HCT116 (cell line): Measurements from ENCODE around the gene TESPA1. TPM values are rescaled to one million over a fixed set of nuclear protein-coding genes. Genes with fewer than 3 reads are reported as not detected.
"Not testable (repeated sequence)": the region's sequence is repeated elsewhere in the genome, so short reads cannot be mapped to it uniquely, and the experiment has no call there.

Experiments used
- ATAC-seq: fragments of 200-7000 bp; cut with Tn5 transposase; 2 replicates; pipeline ENCODE4 v1.9.1; 2020; ENCODE audit warnings: mild to moderate bottlenecking, moderate library complexity
- BruUV-seq: library from RNA; stranded (reverse); fragments of 400-500 nt; replicated peaks from 2 replicates; lab custom pipeline; 2021; lab: Mats Ljungman, UMichigan
- CTCF ChIA-PET: fragments of 300-600 bp; sonication (Branson Sonifier 250); formaldehyde crosslinking; loops from one replicate; lab custom pipeline; 2021; ENCODE audit warnings: antibody characterized with exemption; lab: Charles Lee
- POLR2A ChIA-PET: fragments of 300-600, 350-600 bp; sonication (Branson Sonifier 250); formaldehyde crosslinking; loops from one replicate; lab custom pipeline; 2021; ENCODE audit warnings: antibody characterized with exemption; lab: Charles Lee
- RAD21 ChIA-PET, 2 experiments: fragments of 300-600 bp; sonication (Branson Sonifier 250); formaldehyde crosslinking; loops; one replicate each; lab custom pipeline; 2023; ENCODE audit warnings: low total read pairs in 2 of 2; ENCODE audit not compliant: uncharacterized antibody in 2 of 2, unreplicated experiment in 2 of 2, low non-redundant PET in 1 of 2; lab: Charles Lee
- DNase-seq: peaks from one replicate; pipeline ENCODE4 v3.0.0-alpha.2; 2010; ENCODE audit warnings: low read depth, low spot score
- H2AFZ ChIP-seq: fragments of 200-600 bp; shearing (Covaris generic), sonication (generic); 2 replicates; pipeline ENCODE4 v1.6.1; 2017; ENCODE audit warnings: low read depth, mixed run types, mixed read lengths, antibody characterized with exemption, low read length; ENCODE audit not compliant: poor library complexity, severe bottlenecking
- H3K27ac ChIP-seq: 2 replicates; pipeline ENCODE4 v1.5.1; 2012; ENCODE audit warnings: low read depth, low read length
- H3K27me3 ChIP-seq: fragments of 200-600 bp; sonication (generic); 2 replicates; pipeline ENCODE4 v1.6.1; 2016; ENCODE audit warnings: mixed run types, low read length, mixed read lengths; ENCODE audit not compliant: insufficient read depth
- H3K36me3 ChIP-seq, 2 experiments: fragments of 200-500 bp in 1 of 2; fragments of 200-600 bp in 1 of 2; sonication (Bioruptor generic) in 1 of 2; sonication (generic) in 1 of 2; 2 replicates each; pipeline versions ENCODE4 v1.5.1 to v1.6.1; 2014 to 2016; ENCODE audit warnings: low read length in 2 of 2, inconsistent platforms in 1 of 2, mixed read lengths in 1 of 2, mixed run types in 1 of 2; ENCODE audit not compliant: insufficient read depth in 2 of 2, control insufficient read depth in 1 of 2
- H3K4me1 ChIP-seq, 2 experiments: fragments of 200-600 bp in 1 of 2; sonication (generic) in 1 of 2; 2 replicates each; pipeline versions ENCODE4 v1.5.1 to v1.6.1; 2012 to 2017; ENCODE audit warnings: low read length in 2 of 2, inconsistent platforms in 1 of 2, mild to moderate bottlenecking in 1 of 2, mixed read lengths in 1 of 2, mixed run types in 1 of 2, moderate library complexity in 1 of 2; ENCODE audit not compliant: insufficient read depth in 2 of 2, control insufficient read depth in 1 of 2
- H3K4me2 ChIP-seq: fragments of 200-600 bp; sonication (generic); 2 replicates; pipeline ENCODE4 v1.6.1; 2017; ENCODE audit warnings: mixed run types, low read length, mixed read lengths
- H3K4me3 ChIP-seq, 2 experiments: fragments of 200-600 bp in 1 of 2; sonication (generic) in 1 of 2; replicated peaks in 1 of 2; 2 replicates each; pipeline ENCODE4 v1.5.1; 2011 to 2016; ENCODE audit warnings: low read length in 2 of 2, control low read depth in 1 of 2, low read depth in 1 of 2, mild to moderate bottlenecking in 1 of 2, mixed read lengths in 1 of 2, mixed run types in 1 of 2
- H3K79me2 ChIP-seq: fragments of 200-600 bp; sonication (generic); 2 replicates; pipeline ENCODE4 v1.6.1; 2017; ENCODE audit warnings: mild to moderate bottlenecking, mixed run types, low read length, moderate library complexity, mixed read lengths; ENCODE audit not compliant: insufficient read depth
- H3K9ac ChIP-seq: fragments of 200-600 bp; sonication (generic); 2 replicates; pipeline ENCODE4 v1.6.1; 2016; ENCODE audit warnings: low read length, mixed read lengths
- H3K9me2 ChIP-seq: fragments of 200-600 bp; sonication (generic), shearing (Covaris generic); 2 replicates; pipeline ENCODE4 v1.6.1; 2017; ENCODE audit warnings: mixed run types, mild to moderate bottlenecking, moderate library complexity; ENCODE audit not compliant: insufficient read depth
- H3K9me3 ChIP-seq, 2 experiments: fragments of 200-500 bp in 1 of 2; fragments of 200-600 bp in 1 of 2; sonication (Bioruptor generic) in 1 of 2; sonication (generic) in 1 of 2; 2 replicates each; pipeline ENCODE4 v1.6.1; 2014 to 2017; ENCODE audit warnings: low read length in 2 of 2, mixed read lengths in 2 of 2, inconsistent platforms in 1 of 2, low read depth in 1 of 2, mild to moderate bottlenecking in 1 of 2, mixed run types in 1 of 2, moderate library complexity in 1 of 2; ENCODE audit not compliant: control insufficient read depth in 1 of 2, insufficient read depth in 1 of 2
- H4K20me1 ChIP-seq: fragments of 200-600 bp; sonication (generic), shearing (Covaris generic); 2 replicates; pipeline ENCODE4 v1.6.1; 2017; ENCODE audit warnings: mixed run types, mild to moderate bottlenecking, moderate library complexity; ENCODE audit not compliant: insufficient read depth
- CBX3 ChIP-seq: IDR thresholded peaks from 2 replicates; pipeline ENCODE4 v1.6.1; 2012; ENCODE audit warnings: low read depth
- EGR1 ChIP-seq: IDR thresholded peaks from 2 replicates; pipeline ENCODE4 v1.6.1; 2012; ENCODE audit warnings: low read depth
- FOSL1 ChIP-seq: IDR thresholded peaks from 2 replicates; pipeline ENCODE4 v1.6.1; 2012; ENCODE audit warnings: low read depth
- JUND ChIP-seq: IDR thresholded peaks from 2 replicates; pipeline ENCODE4 v1.6.1; 2012
- POLR2A ChIP-seq: IDR thresholded peaks from 2 replicates; pipeline ENCODE4 v1.7.0; 2011; ENCODE audit warnings: borderline replicate concordance; ENCODE audit not compliant: insufficient read depth, insufficient read length; ENCODE audit errors: extremely low read depth
- RAD21 ChIP-seq: IDR thresholded peaks from 2 replicates; pipeline ENCODE4 v1.6.1; 2012; ENCODE audit warnings: low read depth, mild to moderate bottlenecking
- SP1 ChIP-seq: IDR thresholded peaks from 2 replicates; pipeline ENCODE4 v1.6.1; 2012; ENCODE audit warnings: low read depth
- YY1 ChIP-seq: IDR thresholded peaks from 2 replicates; pipeline ENCODE4 v1.6.1; 2011; ENCODE audit warnings: low read length, low read depth, moderate library complexity, mild to moderate bottlenecking; ENCODE audit not compliant: insufficient replicate concordance; ENCODE audit errors: extremely low read depth
- ZNF274 ChIP-seq: fragments of 200-500 bp; sonication (Bioruptor generic); IDR thresholded peaks from 2 replicates; pipeline ENCODE4 v1.6.1; 2014; ENCODE audit warnings: mild to moderate bottlenecking, low read depth, low read length, inconsistent platforms
- intact Hi-C: fragments of 100-400 bp; cut with micrococcal nuclease; formaldehyde crosslinking; loops from 2 replicates; pipeline ENCODE4 v1.10.0; 2022
- total RNA-seq: library from RNA; stranded (reverse); gene quantifications from one replicate; pipeline ENCODE4 v1.2.1, GENCODE V29; 2021; ENCODE audit not compliant: unreplicated experiment

The TESPA1 gene
- total RNA-seq, 1 experiment from 2014 or later = 0.27 TPM

GRCh38 chr12:54948171-54948570 is 36.4 kb downstream of the TESPA1 start:
- ChIA-PET CTCF (no interaction called here), RAD21 (no interaction called here), POLR2A (no interaction called here)
- no peak overlapping the region for H3K27ac ChIP-seq
- H3K4me3 ChIP-seq = no peak overlapping the region
- BruUV-seq = no TSS peak
- H2AFZ ChIP-seq = no peak overlapping the region
- DNase-seq = no peak
- H3K4me1 ChIP-seq = no peaks in the 10 kb centered on the region
- no peaks in the 10 kb centered on the region for H3K9me2 ChIP-seq
- H3K27me3 ChIP-seq = peaks cover 13% of the 10 kb centered on the region
- H3K36me3 ChIP-seq = no peaks in the 10 kb centered on the region
- no peaks in the 10 kb centered on the region for H3K9me3 ChIP-seq
- no peak overlapping the region for H3K9ac ChIP-seq
- no peaks in the 10 kb centered on the region for H3K79me2 ChIP-seq
- no peak for ATAC-seq
- no peak overlapping the region for H3K4me2 ChIP-seq
- TF ChIP-seq RAD21 (no peak), EGR1 (no peak), JUND (no peak)
- TF ChIP-seq, all 23 proteins: peak for 0
- intact Hi-C loops = no loop called here
- no peaks in the 10 kb centered on the region for H4K20me1 ChIP-seq

DNA sequence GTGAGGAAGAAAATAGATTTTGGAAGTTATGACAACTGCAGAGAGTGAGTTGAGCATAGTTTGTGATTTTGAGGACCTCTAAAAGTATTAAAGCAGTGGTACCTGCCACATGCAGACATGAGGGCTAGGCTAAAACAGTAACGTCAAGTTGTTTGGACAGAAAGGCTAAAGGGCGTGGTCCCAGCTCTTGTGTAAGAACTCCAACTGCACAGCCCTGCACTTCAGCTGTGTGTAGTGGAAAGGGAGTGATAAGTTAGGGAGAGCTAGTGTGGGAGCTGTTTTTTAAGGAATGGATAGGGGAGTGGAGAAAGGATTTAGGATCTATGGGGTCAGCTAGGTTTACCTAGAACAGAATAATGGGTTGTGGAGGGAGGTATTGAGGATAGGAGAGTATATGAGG is 39.5 kb downstream of the TESPA1 start:
- no TSS peak for BruUV-seq
- intact Hi-C loops = no loop called here
- Histone ChIP-seq H3K4me1 (no peaks in the 10 kb centered on the region), H3K79me2 (no peaks in the 10 kb centered on the region), H3K9me2 (no peaks in the 10 kb centered on the region), H3K9me3 (no peaks in the 10 kb centered on the region), H3K4me3 (no peak overlapping the region), H3K9ac (no peak overlapping the region), H3K27me3 (peaks cover 9% of the 10 kb centered on the region; the same call in 1 of the 2 replicates), H3K27ac (no peak overlapping the region), H2AFZ (no peak overlapping the region), H4K20me1 (no peaks in the 10 kb centered on the region), H3K36me3 (no peaks in the 10 kb centered on the region), H3K4me2 (no peak overlapping the region)
- no peak for ATAC-seq
- DNase-seq = no peak
- ChIA-PET RAD21 (no interaction called here), CTCF (no interaction called here), POLR2A (no interaction called here)
- no peak for TF ChIP-seq CBX3
- TF ChIP-seq SP1 = no peak
- TF ChIP-seq FOSL1 = no peak
- no peak for TF ChIP-seq EGR1
- TF ChIP-seq POLR2A = no peak
- no peak for TF ChIP-seq YY1
- TF ChIP-seq ZNF274 = no peak

DNA sequence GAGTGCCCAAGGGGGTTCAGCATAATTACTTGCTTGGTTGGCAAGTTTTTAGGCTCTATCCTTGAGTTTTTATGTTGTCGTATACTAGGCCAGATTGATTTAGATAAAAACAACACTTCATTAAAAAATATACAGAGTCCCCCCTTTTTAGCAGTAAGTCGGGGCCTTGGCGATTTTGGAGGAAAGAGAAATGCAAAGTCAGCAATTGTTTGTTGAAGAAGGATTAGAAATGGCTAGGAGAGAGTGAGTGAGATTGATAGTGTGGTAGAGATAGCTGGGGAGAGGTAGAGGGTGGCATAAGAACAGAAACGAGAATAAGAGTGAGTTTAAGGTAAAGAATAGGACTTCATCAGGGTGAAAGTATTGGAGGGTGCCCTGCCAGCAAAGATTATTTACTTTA is 41.3 kb downstream of the TESPA1 start:
- BruUV-seq, H3K9me2 ChIP-seq: not testable (repeated sequence)

More for the DNA sequence above, 41.3 kb downstream of the TESPA1 start:
- H4K20me1 ChIP-seq, H3K79me2 ChIP-seq, H3K9me3 ChIP-seq, H3K4me2 ChIP-seq, H3K27ac ChIP-seq, RAD21 ChIA-PET, H3K36me3 ChIP-seq, POLR2A ChIA-PET, H3K9ac ChIP-seq, H3K27me3 ChIP-seq, H2AFZ ChIP-seq, H3K4me1 ChIP-seq, ATAC-seq, CTCF ChIA-PET, DNase-seq, H3K4me3 ChIP-seq, intact Hi-C loops: not testable (repeated sequence)
